Activated effector memory CD4-positive, alpha-beta T cell treated with anti-CD3 and anti-CD28 coated beads, Interleukin-2, amount 50 U/mL, for 16 hours (primary cell): Measurements from ENCODE around the gene CLDN2.
"Not testable (repeated sequence)": the region's sequence is repeated elsewhere in the genome, so short reads cannot be mapped to it uniquely, and the experiment has no call there.

Experiments used
- DNase-seq: peaks from one replicate; pipeline ENCODE4 v3.0.0-alpha.2; 2020

The CLDN2 gene, protein sequence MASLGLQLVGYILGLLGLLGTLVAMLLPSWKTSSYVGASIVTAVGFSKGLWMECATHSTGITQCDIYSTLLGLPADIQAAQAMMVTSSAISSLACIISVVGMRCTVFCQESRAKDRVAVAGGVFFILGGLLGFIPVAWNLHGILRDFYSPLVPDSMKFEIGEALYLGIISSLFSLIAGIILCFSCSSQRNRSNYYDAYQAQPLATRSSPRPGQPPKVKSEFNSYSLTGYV

DNA sequence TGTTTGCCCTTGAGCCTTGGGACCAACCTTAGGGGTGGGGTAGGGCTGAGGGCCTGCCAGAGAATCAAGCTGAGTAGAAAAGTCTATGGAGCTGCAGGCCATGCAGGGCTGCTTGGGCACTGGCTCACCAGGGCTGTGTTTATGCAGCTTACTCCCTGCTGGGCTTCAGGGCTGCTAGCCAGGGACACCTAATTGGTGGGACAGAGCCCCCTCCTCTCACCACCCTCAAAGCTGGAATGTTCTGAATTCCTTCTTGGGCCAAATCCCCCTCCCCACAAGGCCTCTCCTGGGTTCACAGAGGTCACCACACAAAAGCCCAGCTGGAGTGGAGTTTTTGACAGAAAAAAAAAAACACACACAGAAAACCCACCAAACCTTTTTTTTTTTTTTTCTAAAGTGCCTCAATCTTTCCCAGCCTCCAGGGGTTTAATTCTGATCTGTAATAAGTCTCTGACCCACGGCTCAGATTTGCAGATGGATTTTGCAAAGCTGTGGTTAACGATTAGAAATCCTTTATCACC, at the start of gene CLDN2:
TSS of gene CLDN2 (plus strand) at position 471 of the 521 bp plus-strand sequence. CDS start 7,827 bp downstream, outside the sequence.
- DNase-seq = no peak

DNA sequence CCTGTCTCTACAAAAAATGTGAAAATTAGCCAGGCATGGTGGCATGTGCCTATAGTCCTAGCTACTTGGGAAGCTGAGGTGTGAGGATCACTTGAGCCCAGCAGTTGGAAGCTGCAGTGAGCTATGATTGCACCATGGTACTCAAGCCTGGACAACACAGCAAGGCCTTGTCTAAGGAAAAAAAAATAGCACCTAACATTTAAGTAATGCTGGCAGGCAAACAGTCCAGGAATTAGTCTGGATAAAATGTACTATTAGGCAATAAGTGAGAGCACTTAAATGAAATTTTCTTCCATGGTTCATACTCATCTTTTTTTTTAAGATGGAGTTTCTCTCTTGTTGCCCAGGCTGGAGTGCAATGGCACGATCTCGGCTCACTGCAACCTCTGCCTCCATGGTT, 47.4 kb upstream of the CLDN2 start:
- DNase-seq = not testable (repeated sequence)

DNA sequence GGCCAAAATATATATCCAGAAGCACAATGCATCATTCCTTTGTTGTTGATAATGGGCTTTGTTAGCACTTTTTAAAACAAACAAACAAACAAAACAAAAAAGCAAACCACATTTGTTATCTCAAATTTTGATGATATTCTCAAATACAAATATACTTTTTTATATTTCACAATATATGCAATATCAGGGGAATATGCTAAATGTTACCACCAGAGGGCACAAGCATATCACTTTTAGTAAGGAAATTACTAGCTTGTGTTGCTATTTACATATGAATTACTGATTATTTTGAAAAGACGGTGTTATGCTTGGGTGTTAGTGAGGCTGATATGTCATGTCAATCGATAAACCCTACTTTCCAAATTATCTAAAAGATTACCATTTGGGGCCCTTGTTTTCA, 46.1 kb upstream of the CLDN2 start:
- DNase-seq = no peak

DNA sequence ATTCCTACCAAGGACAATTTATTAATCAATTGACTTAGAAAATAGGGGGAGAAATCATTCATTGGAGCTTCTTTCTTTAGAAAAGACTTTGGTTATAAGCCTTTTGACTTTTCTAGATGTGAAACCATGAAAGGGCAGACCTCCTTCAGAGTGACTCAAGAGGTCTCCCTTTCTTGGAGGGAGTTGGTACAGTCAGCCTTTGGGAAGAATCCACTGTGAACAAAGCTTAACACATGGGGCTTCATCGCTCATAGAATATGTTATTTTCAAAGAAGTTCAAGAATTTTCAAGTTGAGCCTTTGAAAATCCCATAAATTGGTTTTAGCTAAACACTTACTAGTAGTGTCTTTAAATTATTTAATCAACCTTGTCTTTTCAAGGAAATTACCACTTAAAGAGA, 45.1 kb upstream of the CLDN2 start:
- no peak for DNase-seq

DNA sequence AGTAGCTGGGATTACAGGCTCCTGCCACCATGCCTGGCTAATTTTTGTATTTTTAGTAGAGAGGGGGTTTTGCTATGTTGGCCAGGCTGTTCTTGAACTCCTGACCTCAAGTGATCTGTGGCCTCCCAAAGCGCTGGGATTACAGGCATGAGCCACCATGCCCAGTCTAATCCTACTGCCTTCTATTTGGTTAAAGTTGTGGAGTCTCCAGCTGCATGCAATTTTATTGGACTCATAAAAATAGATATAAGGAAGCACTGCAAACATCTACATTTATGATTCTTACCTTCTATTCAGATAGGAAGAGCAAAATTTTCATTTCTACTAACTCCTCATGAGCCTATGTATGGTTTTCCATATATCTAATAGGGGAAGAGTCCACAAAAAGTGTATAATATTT, 30.7 kb upstream of the CLDN2 start:
- no peak for DNase-seq

DNA sequence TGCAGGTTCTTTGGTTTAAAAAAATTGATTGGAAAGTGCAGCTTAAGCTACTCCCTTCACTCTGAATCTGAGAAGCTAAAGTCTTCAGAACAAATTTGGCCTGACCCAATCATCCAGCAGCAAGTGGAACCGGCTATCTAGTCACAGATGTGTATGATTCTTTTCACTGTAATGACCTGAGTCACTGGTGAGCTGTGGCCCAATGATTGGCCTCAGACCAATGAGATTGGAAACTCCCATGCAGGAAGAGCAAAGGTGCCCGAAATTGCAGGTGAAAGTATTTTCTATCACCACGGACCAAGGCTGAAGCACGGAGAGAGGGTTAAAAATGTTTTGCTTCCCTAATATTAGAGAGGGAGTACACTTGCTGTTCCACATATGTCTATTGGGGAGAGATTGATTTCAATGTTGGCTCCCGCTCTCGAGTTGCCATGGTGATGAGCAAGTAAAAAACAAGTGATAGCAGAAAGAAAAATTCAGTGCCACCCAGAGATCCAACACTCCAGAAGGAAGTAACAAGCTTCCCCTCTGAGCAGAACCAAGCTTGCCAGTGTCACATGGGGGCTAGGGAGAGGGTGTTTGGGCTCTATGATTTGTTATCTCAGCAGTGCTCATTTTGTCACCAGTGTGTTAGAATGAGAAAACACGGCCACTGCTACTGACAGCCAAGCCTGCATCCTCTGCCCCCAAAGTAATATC, 28.3 kb upstream of the CLDN2 start:
- DNase-seq = no peak

DNA sequence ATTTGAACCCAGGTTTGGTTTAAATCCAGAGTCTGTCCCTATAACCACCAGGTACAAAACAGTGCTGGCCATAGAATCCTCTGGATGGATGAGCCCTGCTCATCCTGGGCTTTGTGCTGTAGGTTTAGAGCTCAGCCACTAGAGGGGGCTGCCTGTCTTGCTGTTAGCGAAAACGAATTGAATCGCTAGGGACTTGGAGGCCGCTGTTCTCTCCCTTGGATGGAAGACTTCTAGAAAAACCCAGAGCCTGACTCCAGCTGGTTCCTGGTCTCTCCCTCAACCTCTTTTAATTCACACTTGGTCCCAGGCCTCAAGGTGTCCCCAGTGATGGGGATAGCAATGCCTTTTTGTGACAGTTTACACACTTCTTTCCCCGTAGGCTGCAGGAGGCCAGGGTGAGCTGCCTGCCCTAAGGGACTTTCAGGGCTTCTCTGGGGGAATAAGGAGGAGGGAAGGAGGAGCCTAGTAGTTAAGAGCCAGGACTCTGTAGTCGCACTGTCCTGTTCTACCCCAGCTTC, 25.8 kb upstream of the CLDN2 start:
- DNase-seq = peak; percentile 74

DNA sequence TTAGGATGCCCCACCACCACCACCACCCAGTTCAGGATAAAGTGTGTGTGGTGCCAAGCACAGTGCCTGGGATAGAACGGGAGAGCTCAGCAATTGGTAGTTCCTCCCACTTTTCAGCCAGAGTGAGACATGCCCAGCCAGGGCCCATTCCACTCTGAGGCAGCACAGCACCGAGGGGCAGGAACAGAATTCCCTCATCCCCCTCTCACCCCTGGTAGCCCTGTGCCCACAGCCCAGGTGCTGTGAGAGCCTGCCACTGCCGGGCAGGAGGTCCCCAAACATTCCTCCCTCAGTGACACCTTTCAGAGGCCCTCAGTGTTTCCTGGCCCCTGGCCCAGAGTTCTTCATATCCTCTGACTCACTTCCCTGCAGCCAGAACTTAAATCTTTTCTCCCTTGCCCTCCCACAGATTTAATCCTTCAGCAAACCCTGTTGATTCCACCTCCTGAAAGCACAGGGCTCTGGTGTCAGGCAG, 25.2 kb upstream of the CLDN2 start:
- DNase-seq = no peak

DNA sequence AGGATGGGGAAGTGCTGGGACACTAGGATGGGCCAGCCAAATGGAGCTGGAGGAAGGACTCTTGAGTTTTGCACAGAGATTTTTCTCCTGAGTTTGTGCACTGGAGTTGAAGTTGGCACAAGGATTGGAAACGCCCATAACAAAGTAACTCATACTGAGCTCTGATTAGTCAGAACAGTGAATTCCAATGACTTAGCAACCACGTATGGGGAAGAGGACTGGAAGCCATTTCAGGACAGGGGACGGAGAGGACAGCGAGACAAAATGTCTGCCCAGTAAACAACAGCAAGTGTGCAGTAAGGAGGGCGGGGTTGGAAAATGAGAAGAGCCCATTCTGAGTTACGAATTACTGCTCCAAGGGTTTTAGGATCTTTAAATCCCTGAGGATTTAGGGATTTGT, 22.9 kb upstream of the CLDN2 start:
- DNase-seq = no peak

DNA sequence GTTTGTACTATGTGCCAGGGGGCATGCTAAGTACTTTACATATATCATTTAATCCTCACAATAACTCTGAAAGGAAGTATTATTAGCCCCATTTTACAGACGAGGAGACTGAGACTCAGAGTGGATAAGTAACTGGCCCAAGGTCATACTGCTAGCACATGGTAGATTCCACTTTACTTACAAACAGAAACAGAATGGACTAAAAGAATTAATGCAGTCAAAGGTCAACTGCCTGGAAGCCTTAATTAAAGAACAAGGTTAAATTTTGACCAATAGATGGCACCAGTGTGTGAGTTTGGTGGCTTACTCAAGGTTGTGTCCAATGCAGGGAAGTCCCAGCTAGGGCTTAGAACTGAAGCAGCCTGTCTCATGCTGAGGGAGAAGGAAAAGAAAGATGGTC, 21.7 kb upstream of the CLDN2 start:
- no peak for DNase-seq

DNA sequence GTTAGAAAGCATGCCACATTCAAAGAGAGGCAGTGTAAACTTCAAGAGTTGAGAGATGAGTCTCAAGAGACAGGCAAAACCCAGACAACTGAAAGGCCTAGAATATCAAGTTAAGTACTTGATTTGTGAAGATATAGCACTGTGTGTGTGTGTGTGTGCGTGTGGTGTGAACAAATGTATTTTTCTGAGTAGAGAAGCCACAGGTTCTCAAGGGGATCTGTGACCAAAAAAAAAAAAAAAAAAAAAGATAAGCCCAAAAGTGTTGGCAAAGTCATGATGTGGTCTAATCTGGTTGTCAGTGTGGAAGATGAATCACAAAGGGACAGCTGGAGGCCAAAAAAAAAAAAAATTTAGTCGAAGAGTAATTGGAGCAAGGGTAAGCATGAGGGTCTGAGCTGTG, 20.9 kb upstream of the CLDN2 start:
- no peak for DNase-seq

DNA sequence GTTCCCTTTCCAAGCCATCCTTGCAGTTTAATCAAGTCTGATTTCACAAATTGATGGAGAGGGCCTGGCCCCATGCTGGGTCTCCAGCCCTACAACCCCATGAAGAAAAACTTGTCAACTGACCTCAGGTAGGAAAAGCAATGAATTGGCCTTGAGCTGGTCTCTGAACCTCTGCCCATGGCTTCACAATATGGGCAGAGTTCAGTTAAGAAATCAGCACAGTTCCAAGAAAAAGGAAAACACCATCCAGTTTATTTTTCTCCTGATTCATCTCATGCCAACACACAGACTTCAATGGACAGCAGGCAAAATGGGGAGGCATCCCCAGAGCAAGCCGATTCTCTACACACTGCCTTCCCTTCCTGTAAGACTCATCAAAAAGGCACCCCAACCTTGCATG, 20.4 kb upstream of the CLDN2 start:
- DNase-seq = no peak

DNA sequence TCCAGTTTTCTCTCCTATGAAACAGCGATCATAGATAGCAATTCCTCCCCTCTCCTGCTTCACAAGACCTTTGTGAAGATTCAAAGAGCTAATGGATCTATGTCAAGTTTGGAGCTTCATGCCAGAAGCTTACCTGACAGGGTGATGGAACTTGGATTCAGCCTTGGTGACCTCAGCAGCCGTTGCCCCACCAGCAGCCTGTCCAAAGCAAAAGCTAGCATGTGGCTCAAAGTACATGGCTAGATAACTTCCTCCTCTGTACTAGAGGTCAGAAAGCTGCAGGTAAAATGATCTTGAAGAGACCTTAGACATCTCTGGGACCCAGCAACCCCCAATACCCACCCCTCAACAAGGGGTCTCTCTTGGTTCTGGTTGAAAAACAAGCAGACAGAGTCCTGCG, 18.9 kb upstream of the CLDN2 start:
- DNase-seq = no peak

DNA sequence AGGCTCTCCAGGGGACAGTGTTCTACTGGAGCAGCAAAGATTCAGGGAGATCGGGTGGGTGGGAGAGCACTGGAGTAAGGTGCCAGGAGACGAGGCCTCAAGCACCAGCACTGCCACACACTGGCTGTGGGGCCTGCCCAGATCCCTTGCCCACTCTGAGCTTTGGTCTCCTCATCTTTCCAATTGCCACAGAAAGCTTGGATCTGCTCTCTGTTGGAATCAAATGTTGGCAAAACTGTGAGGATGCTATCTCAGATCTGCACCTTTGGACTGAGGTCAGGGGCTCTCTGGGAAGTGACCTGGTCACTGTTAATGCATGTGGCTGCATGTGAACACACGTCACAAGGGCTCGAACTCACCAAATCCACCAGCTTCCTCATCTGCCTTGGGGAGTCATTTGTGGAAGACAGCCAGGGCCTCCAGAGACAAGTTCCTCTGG, 18.4 kb upstream of the CLDN2 start:
- DNase-seq = no peak

DNA sequence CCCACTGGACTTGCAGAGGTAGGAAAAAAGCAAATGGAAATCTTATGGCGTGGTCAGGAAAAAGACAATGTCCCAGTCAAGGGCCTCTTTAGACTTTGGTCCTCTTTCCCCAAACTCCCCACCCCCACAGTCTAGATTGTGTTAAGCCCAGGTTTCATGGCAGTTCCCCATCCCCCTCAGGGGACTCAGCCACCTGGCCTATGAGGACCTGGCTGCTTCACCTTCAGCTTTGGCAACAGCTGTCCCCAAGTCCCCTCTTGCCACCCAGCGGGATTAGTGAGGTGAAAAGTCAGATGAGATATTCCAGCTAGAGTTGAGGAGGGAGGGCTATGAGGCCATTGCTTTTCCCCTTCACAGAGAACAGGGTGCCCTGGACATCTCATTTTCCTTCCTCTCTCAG, 17.5 kb upstream of the CLDN2 start:
- DNase-seq = no peak

DNA sequence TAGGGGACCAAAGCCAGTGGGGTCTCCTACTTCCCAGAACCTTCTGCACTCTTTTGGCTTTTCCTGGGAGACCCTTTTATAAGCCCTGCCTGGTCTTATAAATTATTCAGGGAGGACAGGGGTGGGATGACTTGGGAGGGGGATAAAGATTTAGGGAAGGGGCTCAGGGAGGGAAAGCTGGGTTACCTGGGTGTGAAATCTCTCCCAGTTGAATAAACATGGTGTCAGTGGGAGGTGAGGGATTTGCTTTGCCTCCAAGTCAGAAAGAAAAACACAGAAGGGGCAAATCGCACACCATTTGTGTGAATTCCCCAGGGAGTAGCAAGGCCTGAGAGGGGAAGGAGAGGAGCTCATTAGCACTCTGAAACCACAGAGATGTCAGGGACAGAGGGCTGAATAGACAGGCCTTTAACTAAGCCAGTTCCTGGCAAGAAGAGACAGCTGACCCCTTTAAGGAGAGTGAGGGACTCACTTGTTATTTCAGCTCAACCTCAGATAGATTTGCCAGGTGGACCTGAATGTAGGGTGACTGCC, 16.8 kb upstream of the CLDN2 start, which contains the start of gene RIPPLY1:
TSS of gene RIPPLY1 (minus strand) at position 51 of the 534 bp plus-strand sequence. CDS start 54 bp downstream, outside the sequence.
- no peak for DNase-seq

DNA sequence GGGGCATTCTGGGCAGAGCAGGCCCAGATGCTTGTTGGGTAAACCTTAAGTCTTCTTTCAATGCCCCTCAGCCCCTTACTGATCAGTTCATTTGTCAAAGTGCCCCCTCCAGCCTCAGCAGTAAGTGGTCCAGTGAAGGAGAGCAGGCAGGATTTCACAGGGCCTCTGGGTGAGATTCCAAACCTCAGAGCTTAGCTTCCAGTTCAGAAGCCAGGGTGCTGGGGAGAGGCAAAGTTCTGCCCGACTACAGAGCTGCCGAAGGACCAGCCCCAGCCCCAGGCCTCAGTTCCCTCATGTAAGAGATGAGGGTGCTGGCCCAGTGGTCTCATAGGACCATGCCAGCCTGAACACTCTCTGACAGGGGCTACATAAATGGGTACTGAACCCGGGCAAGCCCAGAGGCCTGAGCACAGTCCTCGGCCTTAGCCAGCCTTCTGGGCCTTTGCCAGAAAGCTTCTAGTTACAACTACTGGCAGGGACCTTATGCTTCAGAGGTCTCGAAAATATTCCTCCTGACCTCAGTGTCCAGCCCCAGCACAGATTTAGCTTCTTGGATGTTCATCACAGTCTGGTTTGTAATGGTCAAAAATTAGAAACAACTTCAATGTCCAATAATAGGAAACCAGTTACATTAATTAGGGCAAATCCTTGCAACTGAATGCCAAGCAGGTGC, 16.2 kb upstream of the CLDN2 start:
- DNase-seq = no peak

DNA sequence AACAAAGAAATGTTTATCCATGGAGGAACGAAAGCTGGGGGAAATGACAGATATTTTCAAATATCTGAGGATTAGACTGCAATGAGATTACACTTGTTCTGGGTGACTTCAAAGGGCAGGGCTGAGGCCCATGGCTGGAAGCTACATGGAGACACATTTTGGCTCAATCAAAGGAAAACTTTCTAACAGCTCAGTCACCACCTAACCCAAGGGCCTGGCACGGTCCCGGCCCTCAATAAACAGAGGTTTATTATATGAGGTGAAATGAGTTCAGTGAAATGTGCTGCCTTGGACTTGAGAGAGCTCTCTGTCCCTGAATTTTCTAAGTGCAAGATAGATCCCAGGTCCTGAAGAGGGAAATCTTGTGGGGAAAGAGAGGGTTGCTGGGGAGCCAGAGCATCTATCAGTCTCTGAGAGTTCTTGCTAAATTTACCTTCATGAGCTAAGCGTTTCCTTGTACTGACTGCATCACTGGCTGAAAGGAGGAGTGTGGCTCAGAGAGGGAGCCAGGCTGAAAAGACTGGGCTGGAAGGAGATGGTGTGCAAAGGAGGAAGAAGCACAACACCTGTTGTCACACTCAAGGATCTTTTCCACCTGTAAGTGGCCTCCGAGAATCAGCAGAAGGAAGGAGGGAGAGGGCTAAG, 15.0 kb upstream of the CLDN2 start:
- no peak for DNase-seq

DNA sequence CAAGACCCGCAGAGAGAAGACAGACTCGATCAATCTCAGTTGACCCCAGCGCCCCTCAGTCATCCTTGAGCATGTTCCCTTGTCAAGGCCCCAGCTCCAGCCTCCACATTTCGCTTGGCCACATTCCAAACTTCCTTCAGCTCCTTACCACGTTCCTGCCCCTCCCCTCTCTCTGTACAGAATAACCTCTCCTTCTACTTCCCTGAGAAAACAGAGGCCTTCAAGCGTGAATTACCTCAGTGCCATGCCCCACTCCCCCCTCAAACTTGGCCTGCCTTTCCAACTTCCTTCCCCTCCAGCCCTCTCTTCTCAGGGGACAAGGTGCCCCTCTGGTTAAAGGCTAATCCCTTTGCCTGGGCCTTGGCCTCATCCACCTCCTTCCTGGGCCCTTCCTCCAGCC, 13.8 kb upstream of the CLDN2 start:
- DNase-seq = no peak

DNA sequence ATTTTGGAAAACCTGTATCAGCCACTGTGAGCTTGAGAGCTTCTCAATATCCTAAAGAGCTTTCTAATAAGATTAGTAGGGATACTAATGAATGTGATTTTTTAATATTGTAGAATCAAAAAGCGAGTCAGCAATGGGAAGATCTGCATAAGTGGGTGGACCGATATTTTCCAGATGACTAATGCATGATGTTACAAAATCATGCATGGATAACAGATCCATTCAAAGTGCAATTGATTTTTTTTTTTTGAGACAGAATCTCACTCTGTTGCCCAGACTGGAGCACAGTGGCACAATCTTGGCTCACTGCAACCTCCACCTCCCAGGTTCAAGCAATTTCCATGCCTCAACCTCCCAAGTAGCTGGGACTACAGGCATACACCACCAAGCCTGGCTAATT, 7.3 kb upstream of the CLDN2 start:
- no peak for DNase-seq

DNA sequence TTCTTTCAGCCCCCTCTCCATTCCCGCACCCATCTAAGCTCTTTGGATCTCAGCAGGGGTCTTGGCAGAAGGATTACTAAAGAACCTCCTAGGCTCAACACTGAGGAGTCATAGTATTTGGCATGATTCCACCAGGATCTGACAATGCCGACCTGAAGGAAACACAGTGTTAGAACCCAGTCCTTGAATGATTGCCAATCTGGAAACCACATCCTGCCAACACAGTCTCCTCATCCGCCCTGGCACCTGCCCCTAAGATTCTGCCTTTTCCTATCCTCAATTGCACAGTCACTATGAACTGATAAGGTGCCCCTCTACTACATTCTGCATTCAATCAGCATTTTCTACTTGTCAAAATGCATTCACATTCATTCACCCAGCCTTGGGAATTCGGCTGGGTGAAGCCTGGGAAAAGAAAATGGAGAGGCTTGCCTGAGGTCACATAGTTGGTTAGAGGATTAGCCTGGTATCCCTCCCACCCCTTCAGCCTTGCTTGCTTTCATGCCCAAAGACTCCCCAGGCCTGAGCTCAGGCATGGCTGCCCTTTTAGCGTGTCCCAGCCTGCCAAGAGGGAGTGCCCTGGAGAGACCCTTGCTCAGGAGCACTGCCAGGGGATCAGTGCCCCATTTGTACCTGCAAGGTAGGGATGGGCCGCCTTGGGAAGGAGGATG, 2.2 kb upstream of the CLDN2 start:
- no peak for DNase-seq

DNA sequence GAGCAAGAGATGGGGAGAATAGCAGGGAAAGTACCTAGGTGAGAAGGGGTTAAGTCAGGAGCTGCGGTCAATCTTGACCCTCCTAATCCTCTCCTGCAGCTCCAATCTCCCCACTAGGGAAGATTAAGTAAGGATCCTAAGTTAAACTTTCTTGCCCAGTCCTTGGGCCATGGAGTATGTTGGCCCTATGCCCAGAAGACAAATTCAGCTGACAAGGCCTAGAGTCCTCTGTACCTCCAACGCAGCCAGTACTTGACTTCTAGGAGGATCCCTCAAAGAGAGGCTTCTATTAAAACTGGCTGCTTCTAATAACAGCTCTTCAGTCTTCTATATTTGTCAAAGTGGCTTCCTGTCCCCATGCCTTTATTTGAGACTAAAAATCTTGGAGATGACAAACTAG, 1.4 kb downstream of the CLDN2 start:
- DNase-seq = no peak
